ENCODE results near the gene ATP8B3. TPM values are rescaled to one million over a fixed set of nuclear protein-coding genes. Genes with fewer than 3 reads are reported as not detected.

ATP8B3 gene
- total RNA-seq, 4 donors from 2014 or later, result 0.27 to 0.75 TPM; not detected in 2

DNA sequence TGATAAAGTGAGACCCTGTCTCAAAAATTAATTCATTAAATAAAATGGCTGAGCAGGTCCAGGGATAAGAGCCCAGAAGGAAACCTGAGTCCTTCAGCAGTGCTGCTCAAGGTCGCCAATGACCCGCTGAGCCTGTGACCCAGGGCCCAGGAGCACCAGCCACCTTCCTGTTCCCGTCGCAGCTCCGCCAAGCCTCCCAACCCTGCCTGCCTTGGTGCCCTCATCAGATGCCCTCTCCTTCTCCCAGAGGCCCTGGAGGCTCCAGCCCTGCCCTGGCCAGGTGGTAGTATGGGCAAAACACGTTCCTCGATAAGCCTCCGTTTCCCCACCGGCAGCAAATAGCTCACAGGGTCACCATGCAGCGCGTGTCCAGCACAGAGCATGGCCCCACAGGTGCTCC lies 33.6 kb upstream of the ATP8B3 start:
- TF ChIP-seq, protein P1, sequence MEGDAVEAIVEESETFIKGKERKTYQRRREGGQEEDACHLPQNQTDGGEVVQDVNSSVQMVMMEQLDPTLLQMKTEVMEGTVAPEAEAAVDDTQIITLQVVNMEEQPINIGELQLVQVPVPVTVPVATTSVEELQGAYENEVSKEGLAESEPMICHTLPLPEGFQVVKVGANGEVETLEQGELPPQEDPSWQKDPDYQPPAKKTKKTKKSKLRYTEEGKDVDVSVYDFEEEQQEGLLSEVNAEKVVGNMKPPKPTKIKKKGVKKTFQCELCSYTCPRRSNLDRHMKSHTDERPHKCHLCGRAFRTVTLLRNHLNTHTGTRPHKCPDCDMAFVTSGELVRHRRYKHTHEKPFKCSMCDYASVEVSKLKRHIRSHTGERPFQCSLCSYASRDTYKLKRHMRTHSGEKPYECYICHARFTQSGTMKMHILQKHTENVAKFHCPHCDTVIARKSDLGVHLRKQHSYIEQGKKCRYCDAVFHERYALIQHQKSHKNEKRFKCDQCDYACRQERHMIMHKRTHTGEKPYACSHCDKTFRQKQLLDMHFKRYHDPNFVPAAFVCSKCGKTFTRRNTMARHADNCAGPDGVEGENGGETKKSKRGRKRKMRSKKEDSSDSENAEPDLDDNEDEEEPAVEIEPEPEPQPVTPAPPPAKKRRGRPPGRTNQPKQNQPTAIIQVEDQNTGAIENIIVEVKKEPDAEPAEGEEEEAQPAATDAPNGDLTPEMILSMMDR (IDR thresholded peaks at IDR 0.05), result no peak
- TF ChIP-seq POLR2AphosphoS5 (IDR thresholded peaks at IDR 0.05), result no peak
- WGBS, 2 donors (ENCODE audit: low coverage in 1 of 2), result 90% methylated on average over 10 of the region's 11 CpGs; no CpG with 5 or more reads in 1 of the 2 donors
- in situ Hi-C loops (cut with MboI; ENCODE audit: low pct_ligation_motif_present in 1 of 4, low pct_unique_long_range_greater_than_20kb in 1 of 4, low sequenced_read_pairs in 3 of 4), result no loop called here
- Histone ChIP-seq H3K27me3 (no peaks in the 10 kb centered on the region), H3K36me3 (no peaks in the 10 kb centered on the region), H3K27ac (no peak overlapping the region), H3K4me3 (no peak overlapping the region), H3K9me3 (no peaks in the 10 kb centered on the region), H3K4me1 (peaks cover 32 to 73% (median 49%) of the 10 kb centered on the region in 4 donors)
- intact Hi-C loops (cut with DNase I; ENCODE audit: low total_unique reads), result no loop called here
- DNase-seq, result no peak

GRCh38 chr19:1845125-1845515 lies 33.0 kb upstream of the ATP8B3 start:
- DNase-seq, result no peak
- H3K27me3 ChIP-seq, result no peaks in the 10 kb centered on the region
- no peaks in the 10 kb centered on the region for H3K9me3 ChIP-seq
- peaks cover 34 to 78% (median 54%) of the 10 kb centered on the region in 4 donors for H3K4me1 ChIP-seq
- TF ChIP-seq, protein P1 (IDR thresholded peaks at IDR 0.05), result no peak
- no peak for TF ChIP-seq EP300 (IDR thresholded peaks at IDR 0.05; ENCODE audit: low read depth)
- no peak for TF ChIP-seq POLR2A (IDR thresholded peaks at IDR 0.05)
- TF ChIP-seq POLR2AphosphoS5 (IDR thresholded peaks at IDR 0.05), result no peak
- no peak overlapping the region for H3K4me3 ChIP-seq
- intact Hi-C loops (cut with DNase I; ENCODE audit: low total_unique reads) (no loop called here), in situ Hi-C loops (cut with MboI; ENCODE audit: low pct_ligation_motif_present in 1 of 4, low pct_unique_long_range_greater_than_20kb in 1 of 4, low sequenced_read_pairs in 3 of 4) (no loop called here)
- H3K36me3 ChIP-seq, result no peaks in the 10 kb centered on the region
- 88% methylated on average over 15 of the region's 16 CpGs; no CpG with 5 or more reads in 1 of the 2 donors for WGBS, 2 donors (ENCODE audit: low coverage in 1 of 2)
- H3K27ac ChIP-seq, result no peak overlapping the region

DNA sequence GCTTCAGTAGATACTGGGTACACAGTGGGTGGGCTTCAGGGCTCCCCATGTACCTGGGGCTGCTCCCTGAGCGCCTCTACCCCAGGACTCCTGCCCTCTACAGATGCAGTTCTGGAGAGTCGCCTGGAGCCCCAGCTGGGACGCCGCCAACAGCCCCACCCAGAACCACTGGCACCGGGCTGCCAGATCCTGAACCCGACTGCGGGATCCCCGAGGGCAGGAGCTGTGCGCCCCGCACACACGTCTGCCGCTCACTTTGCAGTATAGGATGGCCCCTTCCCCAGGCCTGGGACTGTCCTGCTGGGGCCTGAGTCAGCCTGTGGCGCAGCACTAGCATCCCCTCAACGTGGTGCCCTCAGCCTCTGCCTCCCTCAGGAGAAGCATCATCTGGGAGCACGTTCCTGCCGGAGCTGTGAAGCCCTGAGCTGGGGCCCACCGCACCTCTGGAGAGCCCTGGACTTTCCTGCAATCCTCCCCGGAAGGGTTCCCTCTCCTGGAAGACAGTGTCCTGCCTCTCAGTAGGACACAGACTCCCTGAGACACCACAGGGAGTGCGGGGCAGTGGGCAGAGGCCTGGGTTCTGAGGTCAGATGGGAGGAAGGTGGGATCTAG lies 32.5 kb upstream of the ATP8B3 start:
- Histone ChIP-seq H3K27ac (no peak overlapping the region), H3K4me1 (peaks cover 35 to 83% (median 58%) of the 10 kb centered on the region in 4 donors), H3K27me3 (no peaks in the 10 kb centered on the region), H3K9me3 (no peaks in the 10 kb centered on the region), H3K36me3 (no peaks in the 10 kb centered on the region), H3K4me3 (no peak overlapping the region)
- intact Hi-C loops (cut with DNase I; ENCODE audit: low total_unique reads), result no loop called here
- no peak for DNase-seq
- in situ Hi-C loops (cut with MboI; ENCODE audit: low pct_ligation_motif_present in 1 of 4, low pct_unique_long_range_greater_than_20kb in 1 of 4, low sequenced_read_pairs in 3 of 4), result no loop called here
- TF ChIP-seq EP300 (IDR thresholded peaks at IDR 0.05; ENCODE audit: low read depth) (no peak), POLR2A (IDR thresholded peaks at IDR 0.05) (no peak), POLR2AphosphoS5 (IDR thresholded peaks at IDR 0.05) (no peak)
- TF ChIP-seq, protein P1 (IDR thresholded peaks at IDR 0.05), result no peak
- 73% methylated on average over 16 of the region's 19 CpGs; no CpG with 5 or more reads in 1 of the 2 donors for WGBS, 2 donors (ENCODE audit: low coverage in 1 of 2)

GRCh38 chr19:1843646-1844394 lies 31.7 kb upstream of the ATP8B3 start:
- Histone ChIP-seq H3K36me3 (no peaks in the 10 kb centered on the region), H3K4me1 (peaks cover 40 to 89% (median 66%) of the 10 kb centered on the region in 4 donors), H3K27ac (peak overlapping the region in 1 of 4 donors; percentile 46), H3K4me3 (no peak overlapping the region), H3K9me3 (no peaks in the 10 kb centered on the region), H3K27me3 (no peaks in the 10 kb centered on the region)
- in situ Hi-C loops (cut with MboI; ENCODE audit: low pct_ligation_motif_present in 1 of 4, low pct_unique_long_range_greater_than_20kb in 1 of 4, low sequenced_read_pairs in 3 of 4), result no loop called here
- WGBS, 2 donors (ENCODE audit: low coverage in 1 of 2), result 82% methylated on average over 21 of the region's 25 CpGs; no CpG with 5 or more reads in 1 of the 2 donors
- intact Hi-C loops (cut with DNase I; ENCODE audit: low total_unique reads), result no loop called here
- DNase-seq, result no peak
- TF ChIP-seq, protein P1 (IDR thresholded peaks at IDR 0.05), result no peak
- TF ChIP-seq POLR2A (IDR thresholded peaks at IDR 0.05), result no peak
- no peak for TF ChIP-seq EP300 (IDR thresholded peaks at IDR 0.05; ENCODE audit: low read depth)
- no peak for TF ChIP-seq POLR2AphosphoS5 (IDR thresholded peaks at IDR 0.05)
